BJ (cell line): Measurements from ENCODE around the gene URGCP. TPM values are rescaled to one million over a fixed set of nuclear protein-coding genes. Genes with fewer than 3 reads are reported as not detected.

Source experiments
- CTCF ChIA-PET: fragments of 350-600 bp; formaldehyde crosslinking; extraction: SDS; loops from one replicate; lab custom pipeline; 2021; ENCODE audit warnings: antibody characterized with exemption, inconsistent platforms; lab: Yijun Ruan, JAX
- POLR2A ChIA-PET: fragments of 300-600 bp; sonication (Branson Sonifier 250); formaldehyde crosslinking; extraction: SDS; loops from one replicate; lab custom pipeline; 2021; ENCODE audit warnings: antibody characterized with exemption; lab: Charles Lee
- DNase-seq: peaks from one replicate; pipeline ENCODE4 v3.0.0-alpha.2; 2011; ENCODE audit warnings: low read depth
- H3K27me3 ChIP-seq: 2 replicates; pipeline ENCODE4 v1.6.0; 2011; ENCODE audit warnings: low read length; ENCODE audit not compliant: control insufficient read depth, insufficient read depth
- H3K36me3 ChIP-seq: 2 replicates; pipeline ENCODE4 v1.5.1; 2011; ENCODE audit warnings: low read length; ENCODE audit not compliant: control insufficient read depth, insufficient read depth
- H3K4me3 ChIP-seq: 2 replicates; pipeline ENCODE4 v1.5.1; 2011; ENCODE audit warnings: low read depth, mild to moderate bottlenecking, control low read depth, low read length
- CTCF ChIP-seq: IDR thresholded peaks from 2 replicates; pipeline ENCODE4 v1.5.1; 2011; ENCODE audit warnings: low read depth, mild to moderate bottlenecking, control low read depth, inconsistent platforms, low read length, moderate library complexity; ENCODE audit not compliant: insufficient read depth
- polyA plus RNA-seq: library from polyadenylated mRNA; depleted of rRNA; stranded (reverse); fragments of >200 nt; gene quantifications from 2 replicates; pipeline ENCODE4 v1.2.3, GENCODE V29; 2011

Gene URGCP
- polyA plus RNA-seq, 1 experiment, result 41.6 TPM

GRCh38 chr7:43895847-43896415 lies 10.5 kb downstream of the URGCP start:
- ChIA-PET CTCF (no interaction called here), POLR2A (no interaction called here)
- Histone ChIP-seq H3K4me3 (no peak overlapping the region), H3K36me3 (0 out of 2 replicates have a peak, but pooled peaks cover 1% of the 10 kb centered on the region), H3K27me3 (no peaks in the 10 kb centered on the region)
- DNase-seq, result no peak
- TF ChIP-seq CTCF, result no peak

GRCh38 chr7:43891069-43891955 lies 15.1 kb downstream of the URGCP start:
- Histone ChIP-seq H3K4me3 (no peak overlapping the region), H3K36me3 (no peaks in the 10 kb centered on the region), H3K27me3 (no peaks in the 10 kb centered on the region)
- CTCF ChIA-PET, result interaction anchor here (0.7 kb wide), 1 partner anchor 712 kb away, joined by 4 read pairs; no protein-coding TSS in a partner anchor
- TF ChIP-seq CTCF, result no peak
- no peak for DNase-seq
- POLR2A ChIA-PET, result no interaction called here

GRCh38 chr7:43890468-43890867 lies 15.9 kb downstream of the URGCP start:
- DNase-seq, result no peak
- ChIA-PET CTCF (no interaction called here), POLR2A (no interaction called here)
- Histone ChIP-seq H3K27me3 (no peaks in the 10 kb centered on the region), H3K36me3 (no peaks in the 10 kb centered on the region), H3K4me3 (no peak overlapping the region)
- no peak for TF ChIP-seq CTCF

GRCh38 chr7:43888993-43889945 lies 17.1 kb downstream of the URGCP start:
- ChIA-PET POLR2A (no interaction called here), CTCF (no interaction called here)
- H3K27me3 ChIP-seq, result no peaks in the 10 kb centered on the region
- H3K4me3 ChIP-seq, result no peak overlapping the region
- TF ChIP-seq CTCF, result no peak
- no peaks in the 10 kb centered on the region for H3K36me3 ChIP-seq
- DNase-seq, result no peak
